ENCODE results near the gene PSTK.

DNA sequence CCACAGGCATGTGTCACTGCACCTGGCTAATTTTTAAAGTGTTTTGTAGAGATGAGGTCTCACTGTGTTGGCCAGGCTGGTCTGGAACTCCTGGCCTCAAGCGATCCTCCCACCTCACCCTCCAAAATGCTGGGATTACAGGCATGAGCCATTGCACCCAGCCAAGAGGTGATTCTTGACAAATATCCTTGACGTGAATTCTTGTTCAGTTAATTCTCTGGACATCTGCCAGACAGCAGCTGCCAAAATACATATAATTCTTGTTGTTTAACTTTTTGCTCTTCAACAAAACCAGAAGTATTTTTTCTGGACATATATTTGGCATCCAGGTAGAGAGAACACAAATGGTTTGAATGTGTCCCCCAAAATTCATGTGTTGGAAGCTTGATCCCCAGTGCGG, 31.8 kb downstream of the PSTK start:
- TF ChIP-seq, protein P1, sequence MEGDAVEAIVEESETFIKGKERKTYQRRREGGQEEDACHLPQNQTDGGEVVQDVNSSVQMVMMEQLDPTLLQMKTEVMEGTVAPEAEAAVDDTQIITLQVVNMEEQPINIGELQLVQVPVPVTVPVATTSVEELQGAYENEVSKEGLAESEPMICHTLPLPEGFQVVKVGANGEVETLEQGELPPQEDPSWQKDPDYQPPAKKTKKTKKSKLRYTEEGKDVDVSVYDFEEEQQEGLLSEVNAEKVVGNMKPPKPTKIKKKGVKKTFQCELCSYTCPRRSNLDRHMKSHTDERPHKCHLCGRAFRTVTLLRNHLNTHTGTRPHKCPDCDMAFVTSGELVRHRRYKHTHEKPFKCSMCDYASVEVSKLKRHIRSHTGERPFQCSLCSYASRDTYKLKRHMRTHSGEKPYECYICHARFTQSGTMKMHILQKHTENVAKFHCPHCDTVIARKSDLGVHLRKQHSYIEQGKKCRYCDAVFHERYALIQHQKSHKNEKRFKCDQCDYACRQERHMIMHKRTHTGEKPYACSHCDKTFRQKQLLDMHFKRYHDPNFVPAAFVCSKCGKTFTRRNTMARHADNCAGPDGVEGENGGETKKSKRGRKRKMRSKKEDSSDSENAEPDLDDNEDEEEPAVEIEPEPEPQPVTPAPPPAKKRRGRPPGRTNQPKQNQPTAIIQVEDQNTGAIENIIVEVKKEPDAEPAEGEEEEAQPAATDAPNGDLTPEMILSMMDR (IDR thresholded peaks at IDR 0.05), result no peak
- no peak for TF ChIP-seq POLR2A (IDR thresholded peaks at IDR 0.05)
